C4-2B (cell line): Measurements from ENCODE around the gene TTC39B.

Experiments used
- CTCF ChIP-seq: fragments of 450-650 bp; conservative IDR thresholded peaks from 2 replicates; pipeline ENCODE4 v1.5.1; 2017; ENCODE audit warnings: mild to moderate bottlenecking
- ZFX ChIP-seq: fragments of 450-650 bp; IDR thresholded peaks from 2 replicates; pipeline ENCODE4 v1.6.1; 2017

- TF ChIP-seq CTCF (no peak), ZFX (no peak)
Measured at GRCh38 chr9:15256426-15256825, 50.6 kb downstream of the TTC39B start.
